IMR-90 (cell line): ENCODE results near the gene NKX1-1. TPM values are rescaled to one million over a fixed set of nuclear protein-coding genes. Genes with fewer than 3 reads are reported as not detected.

ENCODE experiments used
- ATAC-seq: fragments of 200-7000 bp; cut with Tn5 transposase; 2 replicates; pipeline ENCODE4 v1.9.1; 2020; ENCODE audit warnings: low read depth, mild to moderate bottlenecking, moderate library complexity
- BruUV-seq: library from RNA; stranded (reverse); fragments of 400-500 nt; replicated peaks from 2 replicates; lab custom pipeline; 2021; lab: Mats Ljungman, UMichigan
- CTCF ChIA-PET: fragments of 300-600 bp; formaldehyde crosslinking; extraction: SDS; loops from one replicate; lab custom pipeline; 2021; ENCODE audit warnings: antibody characterized with exemption; lab: Yijun Ruan, JAX
- POLR2A ChIA-PET: fragments of 300-600 bp; sonication (Branson Sonifier 250); formaldehyde crosslinking; loops from one replicate; lab custom pipeline; 2022; ENCODE audit warnings: antibody characterized with exemption; ENCODE audit not compliant: unreplicated experiment; lab: Charles Lee
- DNase-seq: peaks from one replicate; pipeline ENCODE4 v3.0.0; 2013
- H2AFZ ChIP-seq: replicated peaks from 2 replicates; pipeline ENCODE3; 2013; ENCODE audit warnings: low read length, mild to moderate bottlenecking; ENCODE audit not compliant: poor library complexity
- H2AK5ac ChIP-seq: 2 replicates; pipeline ENCODE4 v1.6.1; 2013; ENCODE audit warnings: low read depth, low read length, inconsistent platforms
- H2AK9ac ChIP-seq: replicated peaks from 2 replicates; pipeline ENCODE3; 2013; ENCODE audit warnings: mild to moderate bottlenecking, low read depth, low read length, moderate library complexity; ENCODE audit not compliant: poor library complexity
- H2BK120ac ChIP-seq: 2 replicates; pipeline ENCODE4 v1.6.1; 2013; ENCODE audit warnings: low read depth, low read length, inconsistent platforms
- H2BK15ac ChIP-seq: 3 replicates; pipeline ENCODE4 v1.6.1; 2013; ENCODE audit warnings: low read depth, low read length, inconsistent platforms
- H2BK20ac ChIP-seq: 2 replicates; pipeline ENCODE4 v1.6.1; 2013; ENCODE audit warnings: low read depth, mild to moderate bottlenecking, inconsistent platforms, low read length, moderate library complexity
- H2BK5ac ChIP-seq: 2 replicates; pipeline ENCODE4 v1.6.1; 2013; ENCODE audit warnings: mild to moderate bottlenecking, low read depth, low read length, inconsistent platforms; ENCODE audit not compliant: poor library complexity, severe bottlenecking
- H3K14ac ChIP-seq: replicated peaks from 2 replicates; pipeline ENCODE4 v1.6.1; 2013; ENCODE audit warnings: low read depth, low read length, inconsistent platforms
- H3K18ac ChIP-seq: 2 replicates; pipeline ENCODE4 v1.6.1; 2013; ENCODE audit warnings: low read depth, low read length, control low read depth
- H3K23ac ChIP-seq: 2 replicates; pipeline ENCODE4 v1.6.1; 2013; ENCODE audit warnings: low read depth, low read length, inconsistent platforms
- H3K27ac ChIP-seq: 2 replicates; pipeline ENCODE4 v1.5.1; 2013; ENCODE audit warnings: mild to moderate bottlenecking, control low read depth, low read length; ENCODE audit not compliant: insufficient read depth
- H3K27me3 ChIP-seq: 2 replicates; pipeline ENCODE4 v1.6.1; 2013; ENCODE audit warnings: low read length; ENCODE audit not compliant: control insufficient read depth, insufficient read depth
- H3K36me3 ChIP-seq: 2 replicates; pipeline ENCODE4 v1.6.1; 2013; ENCODE audit warnings: low read length, mixed read lengths; ENCODE audit not compliant: control insufficient read depth, insufficient read depth
- H3K4ac ChIP-seq: 2 replicates; pipeline ENCODE4 v1.6.1; 2013; ENCODE audit warnings: low read depth, low read length, inconsistent platforms
- H3K4me1 ChIP-seq: 2 replicates; pipeline ENCODE4 v1.6.1; 2013; ENCODE audit warnings: low read length, mixed read lengths; ENCODE audit not compliant: control insufficient read depth, insufficient read depth
- H3K4me2 ChIP-seq: 2 replicates; pipeline ENCODE4 v1.6.1; 2013; ENCODE audit warnings: low read depth, mild to moderate bottlenecking, control low read depth, low read length, moderate library complexity
- H3K4me3 ChIP-seq: 2 replicates; pipeline ENCODE4 v1.5.1; 2013; ENCODE audit warnings: low read depth, mild to moderate bottlenecking, control low read depth, low read length, moderate library complexity; ENCODE audit not compliant: insufficient read depth
- H3K56ac ChIP-seq: 2 replicates; pipeline ENCODE4 v1.6.1; 2013; ENCODE audit warnings: low read length, inconsistent platforms; ENCODE audit not compliant: insufficient read depth; ENCODE audit errors: extremely low read depth
- H3K79me1 ChIP-seq, 2 experiments: 2 replicates each; pipeline ENCODE4 v1.6.1; 2013; ENCODE audit warnings: low read length in 2 of 2, inconsistent platforms in 1 of 2, low read depth in 1 of 2
- H3K9ac ChIP-seq: 2 replicates; pipeline ENCODE4 v1.6.1; 2013; ENCODE audit warnings: low read depth, low read length, control low read depth
- H3K9me1 ChIP-seq: 2 replicates; pipeline ENCODE4 v1.6.1; 2013; ENCODE audit warnings: low read length, inconsistent platforms; ENCODE audit not compliant: insufficient read depth
- H3K9me3 ChIP-seq: 2 replicates; pipeline ENCODE4 v1.6.1; 2013; ENCODE audit warnings: low read length; ENCODE audit not compliant: control insufficient read depth, insufficient read depth
- H4K20me1 ChIP-seq: 2 replicates; pipeline ENCODE4 v1.6.1; 2013; ENCODE audit warnings: low read length, inconsistent platforms; ENCODE audit not compliant: insufficient read depth
- H4K5ac ChIP-seq: 2 replicates; pipeline ENCODE4 v1.6.1; 2013; ENCODE audit warnings: mild to moderate bottlenecking, low read depth, low read length, control low read depth
- H4K8ac ChIP-seq, 2 experiments: 2 replicates each; pipeline ENCODE4 v1.6.1; 2013; ENCODE audit warnings: low read depth in 2 of 2, low read length in 2 of 2, control low read depth in 1 of 2, inconsistent platforms in 1 of 2
- H4K91ac ChIP-seq: 2 replicates; pipeline ENCODE4 v1.6.1; 2013; ENCODE audit warnings: low read depth, low read length, inconsistent platforms; ENCODE audit not compliant: insufficient read depth
- MAZ ChIP-seq: IDR thresholded peaks from 2 replicates; pipeline ENCODE4 v1.6.1; 2012; ENCODE audit warnings: low read depth, mild to moderate bottlenecking, low read length, improper control_type of control experiment, moderate library complexity, borderline replicate concordance
- MXI1 ChIP-seq: IDR thresholded peaks from 2 replicates; pipeline ENCODE4 v1.6.1; 2012; ENCODE audit warnings: low read depth, mild to moderate bottlenecking, low read length, moderate library complexity, borderline replicate concordance
- RFX5 ChIP-seq: IDR thresholded peaks from 2 replicates; pipeline ENCODE4 v1.8.0; 2012; ENCODE audit warnings: low read depth, mild to moderate bottlenecking, low read length, moderate library complexity
- WGBS, 2 experiments: methylation state at CpG; one replicate each; pipeline versions ENCODE4 v1.1.5 to v1.1.7; 2013; ENCODE audit warnings: missing lambda C conversion rate in 2 of 2; ENCODE audit not compliant: insufficient read length in 1 of 2; ENCODE audit errors: extremely low coverage in 2 of 2; 5-methylcytosine and 5-hydroxymethylcytosine counted together
- dilution Hi-C: fragments of 300-500 bp; cut with HindIII; formaldehyde crosslinking; loops from one replicate; pipeline ENCODE4 v1.14.3; 2018; ENCODE audit warnings: low sequenced_read_pairs; ENCODE audit not compliant: unreplicated experiment
- in situ Hi-C: fragments of 300-500 bp; cut with MboI; formaldehyde crosslinking; loops from 3 replicates; pipeline ENCODE4 v1.14.3; 2019; ENCODE audit warnings: low sequenced_read_pairs, inconsistent platforms, mixed read lengths
- intact Hi-C: fragments of 100-400 bp; cut with micrococcal nuclease; formaldehyde crosslinking; loops from 2 replicates; pipeline ENCODE4 v1.10.0; 2022
- polyA plus RNA-seq, 3 experiments: library from polyadenylated mRNA; depleted of rRNA; stranded (reverse); fragments of >200 nt; gene quantifications; 2 replicates each; pipeline ENCODE4 v1.2.3, GENCODE V29; 2012; ENCODE audit warnings: low replicate concordance in 1 of 3
- total RNA-seq: library from RNA; depleted of rRNA; stranded (reverse); fragments of >200 nt; gene quantifications from 2 replicates; pipeline ENCODE4 v1.2.3, GENCODE V29; 2012

NKX1-1 gene
- total and polyA plus RNA-seq, 2 of the 4 experiments (the other 2 are of a cell fraction) = not detected

- H2AK5ac ChIP-seq = no peak overlapping the region
- no peak overlapping the region for H3K4me3 ChIP-seq
- BruUV-seq = no TSS peak
- no peak overlapping the region for H2BK20ac ChIP-seq
- H3K9me3 ChIP-seq = peaks cover 29% of the 10 kb centered on the region
- no peak overlapping the region for H3K4me2 ChIP-seq
- no peak overlapping the region for H3K18ac ChIP-seq
- DNase-seq (no peak), ATAC-seq (no peak)
- H2AFZ ChIP-seq = peak overlapping the region; percentile 33
- H2BK5ac ChIP-seq = no peak overlapping the region
- TF ChIP-seq MAZ = no peak
- no peak for TF ChIP-seq RFX5
- no peak for TF ChIP-seq MXI1
- no peak overlapping the region for H2AK9ac ChIP-seq
- H3K23ac ChIP-seq = no peak overlapping the region
- H3K27me3 ChIP-seq = peaks cover 18% of the 10 kb centered on the region
- H2BK15ac ChIP-seq = no peak overlapping the region
- no peak overlapping the region for H4K91ac ChIP-seq
- H3K79me1 ChIP-seq = no peaks in the 10 kb centered on the region
- H3K4me1 ChIP-seq = no peaks in the 10 kb centered on the region
- CTCF ChIA-PET = no interaction called here
- H4K20me1 ChIP-seq = no peaks in the 10 kb centered on the region
- POLR2A ChIA-PET = no interaction called here
- peaks cover 14% of the 10 kb centered on the region for H3K36me3 ChIP-seq
- H4K5ac ChIP-seq = no peak overlapping the region
- no peak overlapping the region for H3K4ac ChIP-seq
- H3K14ac ChIP-seq = no peak overlapping the region
- WGBS, 2 experiments = no CpG with 5 or more reads among the region's 11 CpGs
- intact Hi-C loops = no loop called here
- no peak overlapping the region for H2BK120ac ChIP-seq
- no peak overlapping the region for H3K27ac ChIP-seq
- in situ Hi-C loops = no loop called here
- H3K56ac ChIP-seq = no peak overlapping the region
- dilution Hi-C loops = no loop called here
- no peak overlapping the region for H4K8ac ChIP-seq
- H3K9ac ChIP-seq = no peak overlapping the region
- no peaks in the 10 kb centered on the region for H3K9me1 ChIP-seq
Measured at GRCh38 chr4:1396806-1397455, 9.3 kb downstream of the NKX1-1 start.
